ENCODE measurements around the gene KSR1.

Gene KSR1

GRCh38 chr17:27659683-27660082 lies 203.4 kb downstream of the KSR1 start:
- no peak for ATAC-seq
- no peak for TF ChIP-seq ZFP3 (CRISPR knock-in tag; IDR thresholded peaks at IDR 0.05)
- TF ChIP-seq ESRRG (CRISPR knock-in tag; IDR thresholded peaks at IDR 0.05), result no peak
- TF ChIP-seq SNAI2 (CRISPR knock-in tag; IDR thresholded peaks at IDR 0.05), result no peak
- no peak for TF ChIP-seq GLIS3 (CRISPR knock-in tag; IDR thresholded peaks at IDR 0.05)
- TF ChIP-seq OSR1 (CRISPR knock-in tag; IDR thresholded peaks at IDR 0.05), result no peak
- TF ChIP-seq ISL1 (CRISPR knock-in tag; IDR thresholded peaks at IDR 0.05), result no peak
- no peak for TF ChIP-seq POU6F1 (CRISPR knock-in tag; IDR thresholded peaks at IDR 0.05; ENCODE audit: borderline replicate concordance, low read depth)
- no peak for TF ChIP-seq ZNF70 (CRISPR knock-in tag; IDR thresholded peaks at IDR 0.05)
- no peak for TF ChIP-seq ZNF8 (CRISPR knock-in tag; IDR thresholded peaks at IDR 0.05)
- TF ChIP-seq TOX (CRISPR knock-in tag; IDR thresholded peaks at IDR 0.05; ENCODE audit: borderline replicate concordance), result no peak
- no peak for TF ChIP-seq RARB (CRISPR knock-in tag; IDR thresholded peaks at IDR 0.05)

GRCh38 chr17:27660436-27660835 lies 204.2 kb downstream of the KSR1 start:
- no peak for TF ChIP-seq POU6F1 (CRISPR knock-in tag; IDR thresholded peaks at IDR 0.05; ENCODE audit: borderline replicate concordance, low read depth)
- no peak for TF ChIP-seq RARB (CRISPR knock-in tag; IDR thresholded peaks at IDR 0.05)
- no peak for TF ChIP-seq ZNF565 (CRISPR knock-in tag; conservative IDR thresholded peaks at IDR 0.05; ENCODE audit: low read depth)
- no peak for TF ChIP-seq ZFP3 (CRISPR knock-in tag; IDR thresholded peaks at IDR 0.05)
- no peak for TF ChIP-seq ZNF70 (CRISPR knock-in tag; IDR thresholded peaks at IDR 0.05)
- no peak for TF ChIP-seq ZNF8 (CRISPR knock-in tag; IDR thresholded peaks at IDR 0.05)
- TF ChIP-seq GLIS3 (CRISPR knock-in tag; IDR thresholded peaks at IDR 0.05), result no peak
- no peak for TF ChIP-seq ZC3H10 (CRISPR knock-in tag; IDR thresholded peaks at IDR 0.05)
- no peak for TF ChIP-seq SNAI2 (CRISPR knock-in tag; IDR thresholded peaks at IDR 0.05)
- no peak for TF ChIP-seq PPARA (CRISPR knock-in tag; IDR thresholded peaks at IDR 0.05; ENCODE audit: borderline replicate concordance)
- no peak for TF ChIP-seq CSDC2 (CRISPR knock-in tag; IDR thresholded peaks at IDR 0.05)
- TF ChIP-seq BACH2 (CRISPR knock-in tag; IDR thresholded peaks at IDR 0.05; ENCODE audit: borderline replicate concordance), result no peak
- no peak for TF ChIP-seq TSHZ2 (CRISPR knock-in tag; IDR thresholded peaks at IDR 0.05)
- no peak for TF ChIP-seq TOX (CRISPR knock-in tag; IDR thresholded peaks at IDR 0.05; ENCODE audit: borderline replicate concordance)
- no peak for TF ChIP-seq PATZ1 (CRISPR knock-in tag; IDR thresholded peaks at IDR 0.05; ENCODE audit: borderline replicate concordance)
- TF ChIP-seq TCF4 (CRISPR knock-in tag; IDR thresholded peaks at IDR 0.05; ENCODE audit: borderline replicate concordance), result no peak
- TF ChIP-seq CREB5 (CRISPR knock-in tag; IDR thresholded peaks at IDR 0.05; ENCODE audit: low read depth), result no peak
- no peak for TF ChIP-seq ESRRG (CRISPR knock-in tag; IDR thresholded peaks at IDR 0.05)
- no peak for TF ChIP-seq ISL1 (CRISPR knock-in tag; IDR thresholded peaks at IDR 0.05)
- ATAC-seq, result no peak

- no peak for ATAC-seq
- TF ChIP-seq ZNF565 (CRISPR knock-in tag; conservative IDR thresholded peaks at IDR 0.05; ENCODE audit: low read depth) (no peak), ZNF70 (CRISPR knock-in tag; IDR thresholded peaks at IDR 0.05) (no peak)
Observed at GRCh38 chr17:27663936-27664605, 207.8 kb downstream of the KSR1 start.

All from SK-N-SH treated with all-trans-retinoic acid at 6 μM for 48 hours (cell line).